K562 (cell line): Measurements from ENCODE around the gene OLFML3. TPM values are rescaled to one million over a fixed set of nuclear protein-coding genes. Genes with fewer than 3 reads are reported as not detected.

Source experiments
- CBX1 ChIP-seq: sonication (generic); IDR thresholded peaks from 2 replicates; pipeline ENCODE4 v1.6.1; 2016; ENCODE audit warnings: antibody characterized with exemption, low read depth, mild to moderate bottlenecking
- CHD4 ChIP-seq: fragments of 200-600 bp; sonication (generic); IDR thresholded peaks from 3 replicates; pipeline ENCODE4 v1.6.1; 2012; ENCODE audit warnings: low read depth, mild to moderate bottlenecking, mixed read lengths, low read length, inconsistent platforms; ENCODE audit not compliant: insufficient read depth, insufficient replicate concordance, poor library complexity, severe bottlenecking
- CREB5 ChIP-seq: fragments of 250-450 bp; sonication (Bioruptor Pico); IDR thresholded peaks from 2 replicates; pipeline ENCODE4 v1.5.0; 2020; ENCODE audit warnings: mild to moderate bottlenecking
- DACH1 ChIP-seq: fragments of 450-650 bp; IDR thresholded peaks from 2 replicates; pipeline ENCODE4 v1.6.1; 2018; ENCODE audit not compliant: partially characterized antibody
- EP300 ChIP-seq: IDR thresholded peaks from 2 replicates; pipeline ENCODE4 v1.6.1; 2012; ENCODE audit warnings: low read length, improper control_type of control experiment
- HES1 ChIP-seq: fragments of 450-650 bp; IDR thresholded peaks from 2 replicates; pipeline ENCODE4 v1.6.1; 2016; ENCODE audit warnings: low read depth, mild to moderate bottlenecking, moderate library complexity
- HMGN3 ChIP-seq: IDR thresholded peaks from 2 replicates; pipeline ENCODE4 v1.6.1; 2011; ENCODE audit warnings: borderline replicate concordance, low read depth, mild to moderate bottlenecking, mixed read lengths, low read length; ENCODE audit not compliant: insufficient read length; ENCODE audit errors: extremely low read depth
- MED1 ChIP-seq: sonication (generic); formaldehyde crosslinking; IDR thresholded peaks from 2 replicates; pipeline ENCODE4 v1.8.1; 2023; ENCODE audit warnings: missing genetic modification reagents, borderline replicate concordance
- MITF ChIP-seq: IDR thresholded peaks from 2 replicates; pipeline ENCODE4 v1.6.1; 2014; ENCODE audit warnings: antibody characterized with exemption
- MNT ChIP-seq, 2 experiments: fragments of 450-650 bp; conservative IDR thresholded peaks; 2 replicates each; pipeline ENCODE4 v1.6.1; 2017; ENCODE audit warnings: mild to moderate bottlenecking in 2 of 2, moderate library complexity in 2 of 2
- SAFB ChIP-seq: fragments of 200-400 bp; formaldehyde crosslinking; IDR thresholded peaks from 2 replicates; pipeline ENCODE4 v1.6.1; 2017; ENCODE audit warnings: low read depth, low read length, borderline replicate concordance
- SMAD2 ChIP-seq: fragments of 150-350 bp; IDR thresholded peaks from 2 replicates; pipeline ENCODE4 v1.6.1; 2014; ENCODE audit warnings: low read depth, mild to moderate bottlenecking, low read length
- TAF1 ChIP-seq: IDR thresholded peaks from 2 replicates; pipeline ENCODE4 v1.6.1; 2011; ENCODE audit warnings: mild to moderate bottlenecking, low read length, moderate library complexity; ENCODE audit not compliant: insufficient read depth, control insufficient read depth, severe bottlenecking; ENCODE audit errors: extremely low read depth
- TAF9B ChIP-seq: fragments of 450-650 bp; IDR thresholded peaks from 2 replicates; pipeline ENCODE4 v1.6.1; 2018; ENCODE audit warnings: mild to moderate bottlenecking; ENCODE audit not compliant: partially characterized antibody
- U2AF1 ChIP-seq: fragments of 200-400 bp; formaldehyde crosslinking; optimal IDR thresholded peaks from 2 replicates; pipeline ENCODE3; 2017; ENCODE audit warnings: mild to moderate bottlenecking, low read depth, low read length, moderate library complexity
- ZNF274 ChIP-seq: IDR thresholded peaks from 2 replicates; pipeline ENCODE4 v1.6.1; 2011; ENCODE audit warnings: low read depth, mild to moderate bottlenecking, low read length, moderate library complexity, borderline replicate concordance
- ZNF445 ChIP-seq: fragments of 250-450 bp; sonication (Bioruptor Pico); IDR thresholded peaks from 2 replicates; pipeline ENCODE4 v1.4.0; 2020; ENCODE audit warnings: low read depth, mild to moderate bottlenecking, moderate library complexity
- ZNF639 ChIP-seq, 2 experiments: fragments of 200-800 bp in 1 of 2; sonication (Bioruptor generic) in 1 of 2; sonication (generic) in 1 of 2; formaldehyde crosslinking in 1 of 2; IDR thresholded peaks in 1 of 2; conservative IDR thresholded peaks in 1 of 2; 2 replicates each; pipeline versions ENCODE4 v1.5.0 to v1.6.1; 2016 to 2020; ENCODE audit warnings: missing compliant biosample characterization in 1 of 2, missing genetic modification characterization in 1 of 2, missing genetic modification reagents in 1 of 2
- ZNF766 ChIP-seq: fragments of 200-800 bp; sonication (Bioruptor generic); conservative IDR thresholded peaks from 2 replicates; pipeline ENCODE4 v1.6.1; 2016; ENCODE audit warnings: missing genetic modification characterization, missing compliant biosample characterization
- polyA plus RNA-seq, 8 experiments: library from polyadenylated mRNA; depleted of rRNA in 4 of 8; stranded (reverse) in 5 of 8; unstranded in 3 of 8; fragments of >200 nt; fragmentation: Nextera tagmentation in 2 of 8; fragmentation: Illumina TruSeq in 1 of 8; extraction: Ambion mirVana in 2 of 8; extraction: Trizol in 1 of 8; gene quantifications; 2 replicates each; pipeline versions ENCODE4 v1.2.1 to v1.2.3, GENCODE V29; 2011 to 2014; ENCODE audit warnings: inconsistent platforms in 1 of 8, missing spikeins in 1 of 8
- total RNA-seq, 7 experiments: library from RNA; depleted of rRNA in 6 of 7; stranded (reverse); fragments of >200 nt in 6 of 7; fragmentation: Illumina TruSeq in 2 of 7; extraction: Trizol in 2 of 7; gene quantifications; 2 replicates each; pipeline versions ENCODE4 v1.2.1 to v1.2.3, GENCODE V29; 2011 to 2021; ENCODE audit warnings: low replicate concordance in 1 of 7

OLFML3 gene
- total and polyA plus RNA-seq, 9 of the 15 experiments (the other 6 are each of a cell fraction or from before 2014, with no cell fraction given), result 0.07 to 0.13 (median 0.07) TPM; not detected in 6

- TF ChIP-seq MITF (0 out of 2 replicates have a peak, but pooled peaks have one; percentile 20), MNT (conservative IDR thresholded peaks at IDR 0.05) (peak; percentile 21 to 45), MED1 (no peak), ZNF639 (CRISPR knock-in tag; conservative IDR thresholded peaks at IDR 0.05 in 1 of 2, IDR thresholded peaks at IDR 0.05 in 1 of 2) (peak in 1 of 2 experiments; percentile 91; a peak in 2 of 4 replicates), HMGN3 (no peak), CBX1 (0 out of 2 replicates have a peak, but pooled peaks have one; percentile 58), HES1 (no peak), SAFB (peak; percentile 30; the same call in 1 of the 2 replicates), U2AF1 (peak; percentile 39), SMAD2 (no peak), ZNF445 (CRISPR knock-in tag) (no peak), TAF1 (peak; percentile 29), EP300 (0 out of 2 replicates have a peak, but pooled peaks have one; percentile 7), DACH1 (no peak), CHD4 (no peak), CREB5 (CRISPR knock-in tag) (no peak), ZNF766 (CRISPR knock-in tag) (no peak; the same call in 1 of the 2 replicates), ZNF274 (no peak), TAF9B (no peak)
Observed at GRCh38 chr1:113929750-113930498, 49.4 kb upstream of the OLFML3 start (continued).
